ENCODE results near the gene TCEAL9.

The TCEAL9 gene

DNA sequence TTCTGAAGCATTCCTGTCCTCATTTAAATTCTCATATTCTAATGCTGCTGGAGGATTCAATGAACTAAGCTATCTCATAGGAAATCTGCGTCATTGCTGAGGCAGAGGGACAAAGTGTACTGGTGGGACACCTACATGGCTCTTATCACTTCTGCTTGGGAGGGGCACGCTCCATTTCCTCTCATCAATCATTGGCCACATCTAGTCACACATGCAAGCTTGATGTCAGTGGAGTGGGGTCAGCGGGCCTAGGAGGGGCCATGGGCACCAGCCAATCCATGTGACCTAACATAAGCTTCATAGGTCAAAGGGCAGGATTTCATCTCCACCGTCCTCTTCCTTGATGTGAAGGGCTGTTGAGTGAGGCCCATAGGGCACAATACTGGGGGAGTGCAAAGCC lies 41.4 kb downstream of the TCEAL9 start:
- no peak for TF ChIP-seq FOXP2 (optimal IDR thresholded peaks at IDR 0.05; ENCODE audit: borderline replicate concordance, extremely low read depth, extremely low read length, insufficient read depth)
- TF ChIP-seq TAF1 (IDR thresholded peaks at IDR 0.05; ENCODE audit: borderline replicate concordance, insufficient read depth, low read length): no peak
- no peak for TF ChIP-seq POLR2AphosphoS5 (IDR thresholded peaks at IDR 0.05; ENCODE audit: low read depth, low read length)
- no peak for TF ChIP-seq SIN3A (IDR thresholded peaks at IDR 0.05; ENCODE audit: borderline replicate concordance, insufficient read depth, low read length)
- no peak for TF ChIP-seq REST (IDR thresholded peaks at IDR 0.05; ENCODE audit: insufficient read depth in 1 of 2, low read depth in 2 of 2, low read length in 2 of 2)

DNA sequence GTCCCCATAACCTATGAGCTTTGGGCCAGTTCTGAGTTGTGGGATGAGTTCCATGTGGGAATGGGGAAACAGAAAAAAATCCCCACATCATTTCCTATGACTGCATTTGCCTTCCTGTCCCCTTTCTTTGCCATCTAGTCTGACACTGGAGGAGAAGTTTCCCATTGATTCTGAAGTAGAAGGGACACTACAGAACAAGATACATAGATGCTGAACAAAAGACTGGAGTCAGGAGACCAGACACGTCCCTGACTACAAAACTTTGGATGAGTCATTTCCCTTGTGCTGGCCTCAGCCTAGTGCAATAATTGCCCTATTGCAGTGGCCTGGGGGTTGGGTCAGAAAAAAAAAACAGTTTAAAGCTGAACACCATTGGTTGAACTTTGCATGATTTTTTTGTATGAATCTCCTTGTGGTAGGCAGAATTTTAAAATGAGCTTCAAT lies 42.1 kb downstream of the TCEAL9 start:
- TF ChIP-seq FOXP2 (optimal IDR thresholded peaks at IDR 0.05; ENCODE audit: borderline replicate concordance, extremely low read depth, extremely low read length, insufficient read depth) (no peak), SIN3A (IDR thresholded peaks at IDR 0.05; ENCODE audit: borderline replicate concordance, insufficient read depth, low read length) (no peak), REST (IDR thresholded peaks at IDR 0.05; ENCODE audit: insufficient read depth in 1 of 2, low read depth in 2 of 2, low read length in 2 of 2) (no peak), POLR2AphosphoS5 (IDR thresholded peaks at IDR 0.05; ENCODE audit: low read depth, low read length) (no peak), TAF1 (IDR thresholded peaks at IDR 0.05; ENCODE audit: borderline replicate concordance, insufficient read depth, low read length) (no peak)

GRCh38 chrX:103399744-103400143 lies 43.4 kb downstream of the TCEAL9 start:
- no peak for TF ChIP-seq FOXP2 (optimal IDR thresholded peaks at IDR 0.05; ENCODE audit: borderline replicate concordance, extremely low read depth, extremely low read length, insufficient read depth)
- TF ChIP-seq SIN3A (IDR thresholded peaks at IDR 0.05; ENCODE audit: borderline replicate concordance, insufficient read depth, low read length): no peak
- TF ChIP-seq REST (IDR thresholded peaks at IDR 0.05; ENCODE audit: insufficient read depth in 1 of 2, low read depth in 2 of 2, low read length in 2 of 2): no peak
- TF ChIP-seq POLR2AphosphoS5 (IDR thresholded peaks at IDR 0.05; ENCODE audit: low read depth, low read length): no peak
- no peak for TF ChIP-seq TAF1 (IDR thresholded peaks at IDR 0.05; ENCODE audit: borderline replicate concordance, insufficient read depth, low read length)

- no peak for TF ChIP-seq REST (IDR thresholded peaks at IDR 0.05; ENCODE audit: insufficient read depth in 1 of 2, low read depth in 2 of 2, low read length in 2 of 2)
- no peak for TF ChIP-seq FOXP2 (optimal IDR thresholded peaks at IDR 0.05; ENCODE audit: borderline replicate concordance, extremely low read depth, extremely low read length, insufficient read depth)
- TF ChIP-seq SIN3A (IDR thresholded peaks at IDR 0.05; ENCODE audit: borderline replicate concordance, insufficient read depth, low read length): no peak
- no peak for TF ChIP-seq POLR2AphosphoS5 (IDR thresholded peaks at IDR 0.05; ENCODE audit: low read depth, low read length)
- no peak for TF ChIP-seq TAF1 (IDR thresholded peaks at IDR 0.05; ENCODE audit: borderline replicate concordance, insufficient read depth, low read length)
Observed at GRCh38 chrX:103400931-103401330, 44.6 kb downstream of the TCEAL9 start.
